Measurements from ENCODE around the gene ARHGAP4.

- TF ChIP-seq, protein P1, sequence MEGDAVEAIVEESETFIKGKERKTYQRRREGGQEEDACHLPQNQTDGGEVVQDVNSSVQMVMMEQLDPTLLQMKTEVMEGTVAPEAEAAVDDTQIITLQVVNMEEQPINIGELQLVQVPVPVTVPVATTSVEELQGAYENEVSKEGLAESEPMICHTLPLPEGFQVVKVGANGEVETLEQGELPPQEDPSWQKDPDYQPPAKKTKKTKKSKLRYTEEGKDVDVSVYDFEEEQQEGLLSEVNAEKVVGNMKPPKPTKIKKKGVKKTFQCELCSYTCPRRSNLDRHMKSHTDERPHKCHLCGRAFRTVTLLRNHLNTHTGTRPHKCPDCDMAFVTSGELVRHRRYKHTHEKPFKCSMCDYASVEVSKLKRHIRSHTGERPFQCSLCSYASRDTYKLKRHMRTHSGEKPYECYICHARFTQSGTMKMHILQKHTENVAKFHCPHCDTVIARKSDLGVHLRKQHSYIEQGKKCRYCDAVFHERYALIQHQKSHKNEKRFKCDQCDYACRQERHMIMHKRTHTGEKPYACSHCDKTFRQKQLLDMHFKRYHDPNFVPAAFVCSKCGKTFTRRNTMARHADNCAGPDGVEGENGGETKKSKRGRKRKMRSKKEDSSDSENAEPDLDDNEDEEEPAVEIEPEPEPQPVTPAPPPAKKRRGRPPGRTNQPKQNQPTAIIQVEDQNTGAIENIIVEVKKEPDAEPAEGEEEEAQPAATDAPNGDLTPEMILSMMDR (IDR thresholded peaks at IDR 0.05) = no peak
- no peak for TF ChIP-seq ZFX (IDR thresholded peaks at IDR 0.05; ENCODE audit: borderline replicate concordance)
These were observed 25.8 kb upstream of the ARHGAP4 start for GRCh38 chrX:153951683-153952372.
